ENCODE results near the gene GMEB2.
"Not testable (repeated sequence)": the region's sequence is repeated elsewhere in the genome, so short reads cannot be mapped to it uniquely, and the experiment has no call there.

GMEB2 gene

GRCh38 chr20:63641146-63641791, 14.4 kb upstream of the GMEB2 start:
- DNase-seq (ENCODE audit: low spot score), result no peak
- no peak for TF ChIP-seq CTCF (IDR thresholded peaks at IDR 0.05; ENCODE audit: extremely low read depth, missing control alignments)

GRCh38 chr20:63640686-63641085, 13.8 kb upstream of the GMEB2 start:
- not testable (repeated sequence) for DNase-seq (ENCODE audit: low spot score)

DNA sequence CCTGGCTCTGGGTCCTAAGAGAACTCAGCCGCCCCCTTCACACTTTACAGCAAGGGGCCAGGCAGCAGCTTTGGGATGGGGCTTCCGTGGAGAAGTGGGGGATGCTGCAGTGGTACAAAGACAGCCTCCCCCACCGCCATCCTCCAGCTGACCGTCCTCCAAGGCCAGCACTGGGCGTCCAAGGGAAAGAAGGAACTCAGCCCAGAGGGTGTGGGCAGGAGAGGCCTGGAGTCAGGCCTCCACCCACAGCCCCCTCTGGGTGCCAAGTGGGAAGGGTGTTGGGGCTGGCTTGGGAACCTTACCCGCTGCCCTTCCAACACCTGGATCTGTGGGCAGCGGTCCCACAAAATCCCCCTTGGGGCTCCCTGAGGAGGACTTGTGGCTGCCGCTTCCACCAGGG, 13.2 kb upstream of the GMEB2 start:
- no peak for TF ChIP-seq CTCF (IDR thresholded peaks at IDR 0.05; ENCODE audit: extremely low read depth, missing control alignments)
- DNase-seq (ENCODE audit: low spot score), result no peak

DNA sequence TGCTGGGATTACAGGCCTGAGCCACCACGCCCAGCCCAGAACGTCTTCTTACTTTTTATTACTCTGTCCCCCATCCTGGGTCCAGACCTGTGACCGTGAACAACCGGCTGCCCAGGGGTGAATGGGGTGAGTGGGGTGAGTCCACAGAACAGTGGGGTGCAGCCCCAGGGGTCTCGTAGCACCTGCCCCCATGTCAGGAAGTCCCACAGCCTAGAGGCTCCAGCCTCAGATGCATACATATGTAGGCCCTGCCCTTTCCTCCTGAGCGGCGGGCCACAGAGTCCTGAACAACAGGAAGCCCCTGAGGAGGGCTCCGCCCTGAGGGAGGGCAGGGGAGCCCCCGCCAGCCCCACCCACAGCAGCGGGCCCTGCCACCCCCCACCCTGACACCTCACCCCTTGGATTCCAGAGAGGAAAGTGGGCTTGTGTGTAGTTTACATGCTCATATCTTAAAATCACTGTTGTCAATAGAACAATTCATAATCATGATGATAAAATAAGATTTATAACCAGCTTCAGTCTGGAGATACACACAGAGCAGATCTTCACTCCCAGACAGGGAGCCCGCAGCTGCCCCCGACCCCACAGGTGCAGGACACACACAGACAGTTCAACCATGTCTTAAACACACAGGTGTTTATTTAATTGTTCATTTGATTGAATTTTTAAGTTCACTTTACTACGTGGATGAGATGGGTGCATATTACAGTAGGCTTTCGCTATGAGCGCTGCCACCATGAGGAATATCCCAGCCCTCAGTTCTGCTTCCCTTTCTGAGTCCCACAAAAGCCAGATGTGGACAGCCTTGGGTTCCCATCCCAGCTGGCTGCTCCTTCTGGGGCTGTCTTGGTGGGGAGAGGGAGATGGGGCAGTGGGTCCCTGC, 12.4 kb upstream of the GMEB2 start:
- TF ChIP-seq CTCF (IDR thresholded peaks at IDR 0.05; ENCODE audit: extremely low read depth, missing control alignments), result no peak
- no peak for DNase-seq (ENCODE audit: low spot score)

GRCh38 chr20:63636752-63637628, 10.1 kb upstream of the GMEB2 start:
- no peak for TF ChIP-seq CTCF (IDR thresholded peaks at IDR 0.05; ENCODE audit: extremely low read depth, missing control alignments)
- no peak for DNase-seq (ENCODE audit: low spot score)

DNA sequence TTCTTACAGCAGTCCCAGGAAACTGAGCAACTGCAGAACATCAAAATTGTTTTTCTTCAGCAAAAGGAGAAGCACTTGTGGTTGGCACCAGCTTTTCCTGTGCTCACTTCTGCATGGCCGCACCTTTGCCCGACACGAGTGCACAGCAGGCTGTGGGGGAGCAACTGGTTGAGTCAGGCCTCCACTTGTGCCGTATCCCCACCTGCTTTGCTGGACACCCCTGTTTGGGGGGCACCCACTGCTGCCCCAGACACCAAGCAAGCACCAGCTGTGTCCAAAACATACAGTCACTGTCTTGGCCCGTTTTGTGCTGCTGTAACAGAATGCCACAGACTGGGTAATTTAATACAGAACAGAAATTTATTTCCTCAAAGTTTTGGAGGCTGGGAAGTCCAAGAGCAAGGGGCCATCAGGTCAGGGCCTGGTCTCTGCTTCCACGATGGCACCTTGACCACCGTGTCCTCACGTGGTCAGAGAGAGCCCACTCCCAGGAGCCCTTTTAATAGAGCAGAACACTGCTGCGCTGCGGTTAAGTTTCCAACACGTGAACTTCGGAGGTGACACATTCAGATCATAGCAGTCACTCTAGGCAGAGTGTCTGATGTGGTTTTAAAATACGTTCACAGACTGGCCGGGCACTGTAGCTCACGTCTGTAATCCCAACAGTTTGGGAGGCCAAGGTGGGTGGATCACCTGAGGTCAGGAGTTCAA, 8.7 kb upstream of the GMEB2 start:
- no peak for TF ChIP-seq CTCF (IDR thresholded peaks at IDR 0.05; ENCODE audit: extremely low read depth, missing control alignments)
- no peak for DNase-seq (ENCODE audit: low spot score)

GRCh38 chr20:63633732-63634131, 6.8 kb upstream of the GMEB2 start:
- TF ChIP-seq CTCF (IDR thresholded peaks at IDR 0.05; ENCODE audit: extremely low read depth, missing control alignments), result no peak
- no peak for DNase-seq (ENCODE audit: low spot score)

DNA sequence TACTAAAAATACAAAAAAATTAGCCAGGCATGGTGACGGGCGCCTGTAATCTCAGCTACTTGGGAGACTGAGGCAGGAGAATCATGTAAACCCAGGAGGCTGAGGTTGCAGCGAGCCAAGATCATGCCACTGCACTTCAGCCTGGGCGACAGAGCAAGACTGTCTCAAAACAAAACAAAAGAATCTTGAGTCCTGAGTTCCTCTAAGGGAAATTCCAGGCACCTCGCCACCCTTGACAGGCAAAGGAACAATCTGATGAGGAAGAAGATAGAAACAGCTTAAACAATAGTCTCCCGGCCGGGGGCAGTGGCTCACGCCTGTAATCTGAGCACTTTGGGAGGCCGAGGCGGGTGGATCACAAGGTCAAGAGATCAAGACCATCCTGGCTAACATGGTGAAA, 4.5 kb upstream of the GMEB2 start:
- DNase-seq (ENCODE audit: low spot score), result not testable (repeated sequence)

DNA sequence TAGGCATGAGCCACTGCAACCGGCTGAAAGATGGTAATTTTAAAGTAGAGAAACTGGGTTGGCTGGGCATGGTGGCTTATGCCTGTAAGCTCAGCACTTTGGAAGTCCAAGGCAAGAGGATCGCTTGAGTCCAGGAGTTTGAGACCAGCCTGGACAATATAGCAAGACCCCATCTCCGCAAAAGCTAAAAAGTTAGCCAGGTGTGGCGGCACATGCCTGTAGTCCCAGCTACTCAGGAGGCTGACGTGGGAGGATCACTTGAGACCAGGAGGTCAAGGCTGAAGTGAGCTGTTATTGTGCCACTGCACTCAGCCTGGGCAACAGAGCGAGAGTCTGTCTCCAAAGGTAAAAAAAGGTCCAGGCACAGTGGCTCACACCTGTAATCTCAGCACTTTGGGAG, 4.1 kb upstream of the GMEB2 start:
- DNase-seq (ENCODE audit: low spot score), result not testable (repeated sequence)

Measured in GM20000 (cell line).